Astrocyte (in vitro differentiated cells and primary cell): ENCODE data around the gene COPS6.

Experiments
- CTCF ChIP-seq: IDR thresholded peaks from 2 replicates; pipeline ENCODE4 v1.5.1; 2011; ENCODE audit warnings: low read depth, mild to moderate bottlenecking, inconsistent platforms, low read length, moderate library complexity; ENCODE audit not compliant: insufficient read depth
- EZH2 ChIP-seq: IDR thresholded peaks from 2 replicates; pipeline ENCODE4 v1.6.1; 2012; ENCODE audit warnings: mild to moderate bottlenecking, low read length, inconsistent platforms; ENCODE audit not compliant: insufficient read depth

GRCh38 chr7:100106633-100107032, 17.9 kb downstream of the COPS6 start:
- TF ChIP-seq EZH2 = no peak
- TF ChIP-seq CTCF = no peak
